Ovary (tissue), 9 donors: ENCODE measurements around the gene CDHR1. TPM values are rescaled to one million over a fixed set of nuclear protein-coding genes. Genes with fewer than 3 reads are reported as not detected.

Experiments
- DNase-seq, 5 donors: peaks; one replicate each; pipeline ENCODE4 v3.0.0-alpha.2; 2019 to 2020
- H3K27ac ChIP-seq, 2 donors: fragments of 200-600 bp; one replicate each; pipeline versions ENCODE4 v1.5.1 to v1.8.0; 2019 to 2022
- H3K27me3 ChIP-seq: fragments of 200-600 bp; one replicate; pipeline ENCODE4 v1.8.0; 2022
- H3K36me3 ChIP-seq: fragments of 200-600 bp; sonication (generic); one replicate; pipeline ENCODE4 v1.5.1; 2019
- H3K4me1 ChIP-seq: one replicate; pipeline ENCODE4 v1.8.1; 2013; ENCODE audit warnings: mild to moderate bottlenecking, moderate library complexity; ENCODE audit not compliant: insufficient read depth
- H3K4me3 ChIP-seq: fragments of 200-600 bp; sonication (generic); one replicate; pipeline ENCODE4 v1.5.1; 2017
- H3K9me3 ChIP-seq, 2 donors: fragments of 200-600 bp in 1 of 2; sonication (generic) in 1 of 2; one replicate each; pipeline versions ENCODE4 v1.5.1 to v1.8.1; 2013 to 2019; ENCODE audit warnings: mild to moderate bottlenecking in 1 of 2, moderate library complexity in 1 of 2
- EP300 ChIP-seq: sonication (generic); formaldehyde crosslinking; IDR thresholded peaks from one replicate; pipeline ENCODE4 v1.6.1; 2017; ENCODE audit warnings: antibody characterized with exemption
- POLR2A ChIP-seq: fragments of 450-650 bp; IDR thresholded peaks from one replicate; pipeline ENCODE4 v1.6.1; 2017; ENCODE audit warnings: antibody characterized with exemption, mild to moderate bottlenecking, moderate library complexity
- WGBS, 3 donors: extraction: QIAGEN DNeasy Blood & Tissue Kit in 1 of 3; methylation state at CpG; one replicate each; pipeline versions ENCODE4 v1.1.5 to v1.1.7; 2013 to 2017; 5-methylcytosine and 5-hydroxymethylcytosine counted together
- intact Hi-C, 4 donors: fragments of 100-400 bp; cut with DNase I; formaldehyde crosslinking; loops; one replicate each; pipeline versions ENCODE4 v1.11.0 to v1.15.1; 2022 to 2023
- polyA plus RNA-seq, 2 donors: library from polyadenylated mRNA; stranded (reverse); fragments of 200-250 nt in 1 of 2; fragments of 350-450 nt in 1 of 2; fragmentation: Illumina TruSeq in 1 of 2; extraction: RNeasy Lipid Tissue Mini Kit (QIAGEN cat#74804) in 1 of 2; gene quantifications; one replicate each; pipeline ENCODE4 v1.2.3, GENCODE V29; 2013 to 2014
- total RNA-seq, 7 donors: library from RNA; depleted of rRNA in 2 of 7; stranded (reverse); fragments of >200 nt in 2 of 7; fragmentation: NEBNext Ultra II Directional in 3 of 7; extraction: Animal tissue kit (Norgen Biotek cat#: 25700) in 3 of 7; gene quantifications; one replicate each; pipeline versions ENCODE4 v1.1.0 to v1.2.4, GENCODE V29; 2016 to 2023
- TF ChIP-seq, protein P1 (sequence below), 3 donors: fragments of 450-650 bp in 2 of 3; fragments of 200-600 bp in 1 of 3; IDR thresholded peaks; one replicate each; pipeline versions ENCODE4 v1.5.1 to v1.8.0; 2016 to 2022; ENCODE audit warnings: antibody characterized with exemption in 3 of 3, mild to moderate bottlenecking in 1 of 3
- donor health status: DM: no; HTN: no; CAD: no; lungs with moderate emphysema.
- donor health status: DM: no; HTN: no; CAD: no.
- donor health status: Bipolar disorder and iron deficiency.
- donor health status: DM: yes; HTN: yes; CAD: no.
- donor health status: DM: no; HTN: no; CAD: no.
- donor health status: DM: yes; HTN: yes; CAD: no.

The CDHR1 gene
- total and polyA plus RNA-seq, 9 donors: 0.08 to 2.2 (median 0.69) TPM

DNA sequence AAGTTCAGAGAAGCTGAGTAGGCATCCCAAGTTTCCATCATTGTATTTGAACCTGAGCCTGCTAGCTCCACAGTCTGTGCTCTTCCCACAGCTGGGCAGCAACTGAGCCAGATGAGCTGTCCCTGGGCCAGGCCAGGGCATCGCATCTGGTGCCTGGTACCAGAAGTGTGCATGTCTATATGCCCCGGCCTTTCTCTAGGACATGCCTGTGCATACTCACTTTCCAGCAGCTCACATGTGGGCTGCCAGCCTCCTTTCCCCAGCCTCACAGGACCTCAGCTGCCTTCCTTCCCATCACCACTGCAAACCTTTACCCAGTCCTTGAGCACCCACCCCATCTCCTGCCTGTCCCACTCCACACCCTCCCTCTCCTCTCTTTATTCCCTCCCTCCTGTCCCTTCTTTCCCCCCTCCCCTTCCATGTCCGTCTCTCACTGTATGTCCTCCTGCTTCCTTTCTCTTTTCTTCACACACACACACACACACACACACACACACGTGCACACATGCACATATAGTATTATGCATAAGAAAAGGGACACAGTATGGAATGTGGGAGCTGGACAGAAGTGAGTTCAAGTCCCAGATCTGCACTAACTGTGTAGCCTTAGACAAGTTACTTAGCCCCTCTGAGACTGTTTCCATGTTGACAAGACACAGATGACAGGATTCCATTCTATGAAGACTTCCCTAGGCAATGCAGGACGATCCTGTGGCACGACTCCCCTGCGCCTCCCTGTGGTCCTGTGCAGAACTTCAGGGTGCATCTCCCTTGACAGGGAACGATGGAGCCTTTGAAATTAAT, 10.9 kb downstream of the CDHR1 start:
- Histone ChIP-seq H3K4me3 (no peak overlapping the region), H3K4me1 (no peaks in the 10 kb centered on the region), H3K36me3 (no peaks in the 10 kb centered on the region), H3K9me3 (no peaks in the 10 kb centered on the region), H3K27me3 (no peaks in the 10 kb centered on the region), H3K27ac (no peak overlapping the region)
- intact Hi-C loops: no loop called here
- 33 to 36% (median 34%) methylated on average over 8 of the region's 8 CpGs for WGBS, 3 donors
- TF ChIP-seq, protein P1, sequence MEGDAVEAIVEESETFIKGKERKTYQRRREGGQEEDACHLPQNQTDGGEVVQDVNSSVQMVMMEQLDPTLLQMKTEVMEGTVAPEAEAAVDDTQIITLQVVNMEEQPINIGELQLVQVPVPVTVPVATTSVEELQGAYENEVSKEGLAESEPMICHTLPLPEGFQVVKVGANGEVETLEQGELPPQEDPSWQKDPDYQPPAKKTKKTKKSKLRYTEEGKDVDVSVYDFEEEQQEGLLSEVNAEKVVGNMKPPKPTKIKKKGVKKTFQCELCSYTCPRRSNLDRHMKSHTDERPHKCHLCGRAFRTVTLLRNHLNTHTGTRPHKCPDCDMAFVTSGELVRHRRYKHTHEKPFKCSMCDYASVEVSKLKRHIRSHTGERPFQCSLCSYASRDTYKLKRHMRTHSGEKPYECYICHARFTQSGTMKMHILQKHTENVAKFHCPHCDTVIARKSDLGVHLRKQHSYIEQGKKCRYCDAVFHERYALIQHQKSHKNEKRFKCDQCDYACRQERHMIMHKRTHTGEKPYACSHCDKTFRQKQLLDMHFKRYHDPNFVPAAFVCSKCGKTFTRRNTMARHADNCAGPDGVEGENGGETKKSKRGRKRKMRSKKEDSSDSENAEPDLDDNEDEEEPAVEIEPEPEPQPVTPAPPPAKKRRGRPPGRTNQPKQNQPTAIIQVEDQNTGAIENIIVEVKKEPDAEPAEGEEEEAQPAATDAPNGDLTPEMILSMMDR (IDR thresholded peaks at IDR 0.05): no peak
- TF ChIP-seq EP300: no peak
- no peak for TF ChIP-seq POLR2A
- no peak for DNase-seq

DNA sequence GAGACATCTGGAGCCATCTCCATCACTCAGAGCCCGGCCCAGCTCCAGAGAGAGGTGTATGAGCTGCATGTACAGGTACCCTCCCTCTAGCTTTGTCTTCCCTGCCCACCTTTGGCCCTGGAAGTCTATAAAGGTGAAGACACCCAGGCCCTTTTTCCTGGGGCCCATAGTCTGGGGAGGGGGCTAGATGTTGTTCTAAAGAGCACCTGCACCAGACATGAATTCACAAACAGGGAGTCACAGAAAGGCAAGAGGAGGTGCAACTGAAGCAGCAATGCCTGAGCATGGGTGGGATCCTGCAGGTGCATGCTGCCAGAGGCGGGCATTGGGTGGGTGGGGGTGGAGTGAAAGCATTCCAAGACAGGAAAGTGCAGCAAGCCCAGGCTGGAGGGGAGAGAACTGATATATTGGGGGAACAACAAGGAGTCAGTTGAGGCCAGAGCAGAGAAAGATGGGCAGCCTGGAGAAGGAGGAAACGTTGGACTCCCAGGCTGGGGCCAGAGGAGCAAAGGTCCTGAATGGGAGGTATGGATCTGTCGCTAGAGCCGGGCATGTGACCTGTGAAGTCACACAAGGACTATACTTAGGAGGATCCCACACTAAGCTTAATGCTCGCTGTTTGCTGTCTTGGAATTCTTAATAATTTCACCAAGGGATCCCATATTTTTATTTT, 11.7 kb downstream of the CDHR1 start:
- no peaks in the 10 kb centered on the region for H3K36me3 ChIP-seq
- no peak for DNase-seq
- no peaks in the 10 kb centered on the region for H3K9me3 ChIP-seq
- H3K4me1 ChIP-seq: no peaks in the 10 kb centered on the region
- TF ChIP-seq POLR2A (no peak), EP300 (no peak)
- H3K27me3 ChIP-seq: no peaks in the 10 kb centered on the region
- no peak overlapping the region for H3K4me3 ChIP-seq
- H3K27ac ChIP-seq: no peak overlapping the region
- intact Hi-C loops: no loop called here
- 53 to 63% (median 61%) methylated on average over 6 of the region's 6 CpGs for WGBS, 3 donors

DNA sequence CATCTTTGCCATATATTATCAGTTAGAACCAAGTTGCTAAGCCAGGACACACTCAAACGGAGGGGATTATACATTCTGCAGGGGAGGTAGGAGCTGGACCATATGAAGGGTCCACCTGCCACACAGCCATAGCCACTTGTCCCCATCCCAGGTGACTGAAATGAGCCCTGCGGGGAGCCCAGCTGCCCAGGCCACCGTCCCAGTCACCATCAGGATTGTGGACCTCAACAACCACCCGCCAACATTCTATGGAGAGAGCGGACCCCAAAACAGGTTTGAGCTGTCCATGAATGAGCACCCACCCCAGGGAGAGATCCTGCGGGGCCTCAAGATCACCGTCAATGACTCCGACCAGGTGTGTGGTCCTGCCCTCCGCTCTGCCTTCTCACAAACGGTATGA, 13.7 kb downstream of the CDHR1 start:
- intact Hi-C loops: no loop called here
- no peak for DNase-seq
- H3K9me3 ChIP-seq: no peaks in the 10 kb centered on the region
- H3K36me3 ChIP-seq: no peaks in the 10 kb centered on the region
- H3K27me3 ChIP-seq: no peaks in the 10 kb centered on the region
- H3K4me3 ChIP-seq: no peak overlapping the region
- no peaks in the 10 kb centered on the region for H3K4me1 ChIP-seq
- no peak overlapping the region for H3K27ac ChIP-seq
- 79 to 89% (median 82%) methylated on average over 9 to 10 of the region's 10 CpGs for WGBS, 3 donors
- TF ChIP-seq EP300 (no peak), POLR2A (no peak)

DNA sequence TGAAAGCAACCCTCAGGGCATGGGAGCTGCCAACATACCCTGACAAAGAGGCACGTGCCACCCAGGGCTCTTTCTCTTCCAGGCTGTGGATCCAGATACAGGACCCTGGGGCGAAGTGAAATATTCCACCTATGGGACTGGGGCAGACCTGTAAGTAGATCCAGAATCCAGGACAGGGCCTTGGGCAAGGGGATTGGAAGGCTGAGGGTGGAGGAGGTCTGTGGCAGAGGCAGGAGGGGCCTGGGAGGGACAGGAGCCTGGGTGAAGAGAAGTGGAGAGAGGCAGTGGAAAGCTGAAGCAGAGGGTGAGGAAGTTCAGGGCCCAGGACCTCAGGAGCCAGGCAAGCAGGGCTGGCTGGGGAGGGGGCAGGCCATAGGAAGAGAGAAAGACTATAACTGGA, 17.2 kb downstream of the CDHR1 start:
- DNase-seq: no peak
- TF ChIP-seq EP300: no peak
- no peak for TF ChIP-seq POLR2A
- TF ChIP-seq, protein P1 (IDR thresholded peaks at IDR 0.05): no peak
- intact Hi-C loops: no loop called here
- Histone ChIP-seq H3K27me3 (no peaks in the 10 kb centered on the region), H3K9me3 (no peaks in the 10 kb centered on the region), H3K36me3 (no peaks in the 10 kb centered on the region), H3K4me1 (no peaks in the 10 kb centered on the region), H3K4me3 (no peak overlapping the region), H3K27ac (no peak overlapping the region)
- 70 to 75% (median 73%) methylated on average over 2 of the region's 2 CpGs for WGBS, 3 donors

DNA sequence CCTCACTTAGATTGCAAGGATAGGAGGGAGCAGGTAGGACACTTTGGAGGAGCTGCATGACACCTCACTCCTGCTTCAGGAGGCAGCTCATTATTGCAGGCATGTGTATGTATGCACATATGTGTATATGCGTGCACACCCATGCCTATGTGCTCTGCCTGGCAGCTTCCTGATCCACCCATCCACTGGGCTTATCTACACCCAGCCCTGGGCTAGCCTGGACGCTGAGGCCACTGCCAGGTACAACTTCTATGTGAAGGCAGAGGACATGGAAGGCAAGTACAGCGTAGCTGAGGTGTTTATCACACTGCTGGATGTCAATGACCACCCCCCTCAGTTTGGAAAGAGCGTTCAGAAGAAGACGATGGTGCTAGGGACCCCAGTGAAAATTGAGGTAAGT, 17.7 kb downstream of the CDHR1 start:
- Histone ChIP-seq H3K27me3 (no peaks in the 10 kb centered on the region), H3K27ac (no peak overlapping the region), H3K4me1 (no peaks in the 10 kb centered on the region), H3K9me3 (no peaks in the 10 kb centered on the region), H3K4me3 (no peak overlapping the region), H3K36me3 (no peaks in the 10 kb centered on the region)
- TF ChIP-seq, protein P1 (IDR thresholded peaks at IDR 0.05): no peak
- TF ChIP-seq POLR2A: no peak
- intact Hi-C loops: no loop called here
- WGBS, 3 donors: 68 to 86% (median 74%) methylated on average over 5 of the region's 5 CpGs
- no peak for DNase-seq
